Gastroesophageal sphincter (tissue), 4 donors: ENCODE results near the gene RNF32. TPM values are rescaled to one million over a fixed set of nuclear protein-coding genes. Genes with fewer than 3 reads are reported as not detected.

Source experiments
- ATAC-seq: fragments of 150-250 bp; one replicate; pipeline ENCODE4 v1.9.1; 2016; ENCODE audit warnings: mild to moderate bottlenecking, moderate library complexity
- H3K27ac ChIP-seq, 4 donors: fragments of 200-600 bp; sonication (generic) in 3 of 4; 1 replicate in 3 of 4; 2 replicates in 1 of 4; pipeline ENCODE4 v1.5.1; 2016 to 2019
- H3K27me3 ChIP-seq: fragments of 200-600 bp; sonication (generic); one replicate; pipeline ENCODE4 v1.5.1; 2019
- H3K36me3 ChIP-seq, 2 donors: fragments of 200-600 bp; sonication (generic); one replicate each; pipeline ENCODE4 v1.5.1; 2019; ENCODE audit warnings: control low read depth in 1 of 2
- H3K4me1 ChIP-seq, 3 donors: fragments of 200-600 bp; sonication (generic); 1 replicate in 2 of 3; 2 replicates in 1 of 3; pipeline ENCODE4 v1.5.1; 2016 to 2019; ENCODE audit warnings: control low read depth in 2 of 3
- H3K4me3 ChIP-seq, 2 donors: fragments of 200-600 bp; sonication (generic); one replicate each; pipeline ENCODE4 v1.5.1; 2019; ENCODE audit warnings: mild to moderate bottlenecking in 1 of 2, moderate library complexity in 1 of 2
- H3K9me3 ChIP-seq, 3 donors: fragments of 200-600 bp; sonication (generic); one replicate each; pipeline ENCODE4 v1.5.1; 2017 to 2019; ENCODE audit warnings: control low read depth in 2 of 3
- EP300 ChIP-seq: sonication (generic); formaldehyde crosslinking; IDR thresholded peaks from one replicate; pipeline ENCODE4 v1.6.1; 2017; ENCODE audit warnings: antibody characterized with exemption, mild to moderate bottlenecking
- POLR2A ChIP-seq, 2 donors: fragments of 450-650 bp; IDR thresholded peaks; one replicate each; pipeline ENCODE4 v1.6.1; 2017; ENCODE audit warnings: antibody characterized with exemption in 2 of 2, mild to moderate bottlenecking in 2 of 2, moderate library complexity in 1 of 2
- POLR2AphosphoS5 ChIP-seq: sonication (generic); formaldehyde crosslinking; IDR thresholded peaks from one replicate; pipeline ENCODE4 v1.6.1; 2017; ENCODE audit warnings: antibody characterized with exemption
- WGBS, 2 donors: methylation state at CpG; one replicate each; pipeline ENCODE4 v1.1.5; 2018; ENCODE audit warnings: low coverage in 1 of 2; 5-methylcytosine and 5-hydroxymethylcytosine counted together
- total RNA-seq, 4 donors: library from RNA; depleted of rRNA; stranded (reverse); fragments of >200 nt; gene quantifications; one replicate each; pipeline ENCODE4 v1.1.0, GENCODE V29; 2016
- TF ChIP-seq, protein P1 (sequence below), 4 experiments: fragments of 200-600 bp in 2 of 4; fragments of 450-650 bp in 2 of 4; sonication (generic) in 1 of 4; IDR thresholded peaks; one replicate each; pipeline ENCODE4 v1.5.1; 2017 to 2019; ENCODE audit warnings: antibody characterized with exemption in 4 of 4, mild to moderate bottlenecking in 2 of 4, moderate library complexity in 2 of 4

The RNF32 gene
- total RNA-seq, 4 donors from 2014 or later, result 0.35 to 0.67 TPM; not detected in 2

DNA sequence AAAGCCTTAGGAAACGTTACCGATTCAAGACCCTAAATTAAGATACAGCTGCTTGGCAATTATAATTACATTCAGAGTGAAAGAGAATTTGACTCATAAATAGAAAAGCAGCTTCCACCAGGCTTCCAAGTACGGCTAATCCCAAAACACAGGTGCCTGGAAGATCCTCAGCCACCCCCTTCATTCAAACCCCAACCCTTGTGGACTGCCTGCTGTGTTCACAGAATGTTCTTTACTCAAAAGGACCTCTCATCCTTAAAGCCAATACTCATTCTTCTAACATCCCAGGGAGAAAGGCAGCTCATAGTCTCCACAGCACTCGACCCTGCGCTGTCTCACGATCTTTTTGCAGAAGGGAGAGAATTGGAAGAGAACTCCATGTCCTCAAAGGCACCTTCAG lies 32.9 kb downstream of the RNF32 start:
- H3K4me1 ChIP-seq, result no peaks in the 10 kb centered on the region
- H3K27me3 ChIP-seq, result no peaks in the 10 kb centered on the region
- peaks cover 0 to 86% of the 10 kb centered on the region in 2 donors for H3K36me3 ChIP-seq
- H3K4me3 ChIP-seq, result no peak overlapping the region
- TF ChIP-seq POLR2A (IDR thresholded peaks at IDR 0.05) (no peak), EP300 (no peak), POLR2AphosphoS5 (no peak)
- TF ChIP-seq, protein P1, sequence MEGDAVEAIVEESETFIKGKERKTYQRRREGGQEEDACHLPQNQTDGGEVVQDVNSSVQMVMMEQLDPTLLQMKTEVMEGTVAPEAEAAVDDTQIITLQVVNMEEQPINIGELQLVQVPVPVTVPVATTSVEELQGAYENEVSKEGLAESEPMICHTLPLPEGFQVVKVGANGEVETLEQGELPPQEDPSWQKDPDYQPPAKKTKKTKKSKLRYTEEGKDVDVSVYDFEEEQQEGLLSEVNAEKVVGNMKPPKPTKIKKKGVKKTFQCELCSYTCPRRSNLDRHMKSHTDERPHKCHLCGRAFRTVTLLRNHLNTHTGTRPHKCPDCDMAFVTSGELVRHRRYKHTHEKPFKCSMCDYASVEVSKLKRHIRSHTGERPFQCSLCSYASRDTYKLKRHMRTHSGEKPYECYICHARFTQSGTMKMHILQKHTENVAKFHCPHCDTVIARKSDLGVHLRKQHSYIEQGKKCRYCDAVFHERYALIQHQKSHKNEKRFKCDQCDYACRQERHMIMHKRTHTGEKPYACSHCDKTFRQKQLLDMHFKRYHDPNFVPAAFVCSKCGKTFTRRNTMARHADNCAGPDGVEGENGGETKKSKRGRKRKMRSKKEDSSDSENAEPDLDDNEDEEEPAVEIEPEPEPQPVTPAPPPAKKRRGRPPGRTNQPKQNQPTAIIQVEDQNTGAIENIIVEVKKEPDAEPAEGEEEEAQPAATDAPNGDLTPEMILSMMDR (IDR thresholded peaks at IDR 0.05), result no peak
- WGBS, 2 donors, result 75 to 83% methylated on average over 2 to 6 of the region's 6 CpGs
- ATAC-seq, result no peak
- H3K27ac ChIP-seq, result no peak overlapping the region
- no peaks in the 10 kb centered on the region for H3K9me3 ChIP-seq

- Histone ChIP-seq H3K4me3 (no peak overlapping the region), H3K27me3 (no peaks in the 10 kb centered on the region), H3K36me3 (peaks cover 0 to 86% of the 10 kb centered on the region in 2 donors), H3K4me1 (no peaks in the 10 kb centered on the region), H3K9me3 (no peaks in the 10 kb centered on the region), H3K27ac (no peak overlapping the region)
- ATAC-seq, result no peak
- TF ChIP-seq, protein P1 (IDR thresholded peaks at IDR 0.05), result no peak
- WGBS, 2 donors, result 66 to 94% methylated on average over 3 to 4 of the region's 9 CpGs
Observed at GRCh38 chr7:156673902-156674301, 33.3 kb downstream of the RNF32 start.

DNA sequence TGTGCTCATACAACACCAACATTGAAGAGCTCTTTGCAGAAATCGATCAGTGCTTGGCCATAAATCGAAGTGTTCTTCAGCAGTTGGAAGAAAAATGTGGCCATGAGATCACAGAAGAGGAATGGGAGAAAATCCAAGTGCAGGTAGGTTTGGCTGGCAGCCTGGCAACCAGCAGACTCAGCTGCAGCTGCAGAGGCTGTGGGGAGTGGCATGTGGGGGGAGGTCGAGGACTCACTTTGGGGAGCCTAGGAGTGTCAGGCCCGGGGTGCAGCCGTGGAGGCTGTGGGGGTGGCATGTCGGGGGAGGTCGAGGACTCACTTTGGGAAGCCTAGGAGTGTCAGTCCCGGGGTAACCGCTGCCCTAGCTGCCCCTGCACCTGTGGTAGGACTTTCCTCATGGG lies 35.1 kb downstream of the RNF32 start:
- Histone ChIP-seq H3K4me3 (no peak overlapping the region), H3K9me3 (no peaks in the 10 kb centered on the region), H3K36me3 (peaks cover 0 to 92% of the 10 kb centered on the region in 2 donors), H3K4me1 (no peaks in the 10 kb centered on the region), H3K27me3 (no peaks in the 10 kb centered on the region), H3K27ac (no peak overlapping the region)
- WGBS, 2 donors, result 40 to 84% methylated on average over 2 to 6 of the region's 9 CpGs
- ATAC-seq, result no peak
- no peak for TF ChIP-seq EP300
- TF ChIP-seq, protein P1 (IDR thresholded peaks at IDR 0.05), result no peak
- TF ChIP-seq POLR2A (IDR thresholded peaks at IDR 0.05), result no peak

DNA sequence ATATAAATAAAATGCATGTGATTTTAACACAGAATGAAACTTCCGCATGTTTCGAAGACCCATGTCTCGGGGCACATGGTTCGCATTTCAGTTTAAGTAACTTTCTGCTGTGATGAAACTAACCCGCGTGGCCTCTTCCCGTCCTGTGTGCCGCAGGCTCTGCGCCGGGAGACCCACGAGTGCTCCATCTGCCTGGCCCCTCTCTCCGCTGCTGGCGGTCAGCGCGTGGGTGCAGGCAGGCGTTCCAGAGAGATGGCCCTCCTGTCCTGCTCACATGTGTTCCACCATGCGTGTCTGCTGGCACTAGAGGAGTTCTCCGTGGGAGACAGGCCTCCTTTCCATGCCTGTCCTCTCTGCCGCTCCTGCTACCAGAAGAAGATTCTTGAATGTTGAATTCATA lies 35.7 kb downstream of the RNF32 start:
- no peak for TF ChIP-seq POLR2AphosphoS5
- Histone ChIP-seq H3K36me3 (peaks cover 0 to 93% of the 10 kb centered on the region in 2 donors), H3K27ac (no peak overlapping the region), H3K4me1 (no peaks in the 10 kb centered on the region), H3K9me3 (no peaks in the 10 kb centered on the region), H3K27me3 (no peaks in the 10 kb centered on the region), H3K4me3 (no peak overlapping the region)
- ATAC-seq, result no peak
- 95 to 97% methylated on average over 6 to 19 of the region's 19 CpGs for WGBS, 2 donors

DNA sequence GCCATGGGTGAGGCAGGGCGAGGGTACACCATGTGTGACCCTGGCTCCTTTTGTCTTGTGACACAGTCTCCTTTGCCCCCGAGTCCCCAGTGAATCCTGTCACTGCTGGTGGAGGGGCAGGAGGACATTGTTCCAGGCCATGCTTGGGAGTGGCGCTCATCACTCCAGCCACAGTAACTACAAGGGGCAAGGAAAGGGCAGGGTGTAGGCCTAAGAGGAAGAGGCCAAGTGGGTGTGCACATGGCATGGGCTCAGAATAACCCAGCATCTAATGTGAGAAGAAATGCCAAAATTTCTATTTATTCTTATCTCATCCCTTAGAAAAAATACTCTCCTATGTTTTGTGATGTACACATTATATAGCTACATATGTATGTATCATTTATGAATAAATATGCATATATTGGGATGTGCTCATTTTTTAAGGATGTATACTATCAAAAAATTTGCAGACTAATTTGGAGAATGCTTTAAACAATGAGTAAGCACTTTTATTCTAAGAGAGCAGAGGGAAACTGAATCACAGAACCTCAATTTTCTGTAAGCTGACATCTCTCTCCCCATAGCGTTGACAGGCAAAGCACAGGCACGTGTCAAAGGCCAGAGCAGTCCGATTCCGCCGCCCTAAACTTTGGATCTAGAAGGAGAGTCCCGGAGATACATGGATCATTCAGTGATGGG lies 36.9 kb downstream of the RNF32 start:
- no peak for ATAC-seq
- H3K36me3 ChIP-seq, result peaks cover 0 to 92% of the 10 kb centered on the region in 2 donors
- H3K4me1 ChIP-seq, result no peaks in the 10 kb centered on the region
- no peak overlapping the region for H3K4me3 ChIP-seq
- TF ChIP-seq POLR2AphosphoS5, result no peak
- TF ChIP-seq EP300, result no peak
- TF ChIP-seq, protein P1 (IDR thresholded peaks at IDR 0.05), result no peak
- no peak for TF ChIP-seq POLR2A (IDR thresholded peaks at IDR 0.05)
- no peaks in the 10 kb centered on the region for H3K27me3 ChIP-seq
- no peaks in the 10 kb centered on the region for H3K9me3 ChIP-seq
- WGBS, 2 donors, result 96 to 100% methylated on average over 2 to 6 of the region's 9 CpGs
- no peak overlapping the region for H3K27ac ChIP-seq
